ENCODE results near the gene JAKMIP1. TPM values are rescaled to one million over a fixed set of nuclear protein-coding genes. Genes with fewer than 3 reads are reported as not detected.

JAKMIP1 gene
- polyA plus RNA-seq, 3 donors from 2014 or later, result 1.2 to 7.9 (median 6.5) TPM

DNA sequence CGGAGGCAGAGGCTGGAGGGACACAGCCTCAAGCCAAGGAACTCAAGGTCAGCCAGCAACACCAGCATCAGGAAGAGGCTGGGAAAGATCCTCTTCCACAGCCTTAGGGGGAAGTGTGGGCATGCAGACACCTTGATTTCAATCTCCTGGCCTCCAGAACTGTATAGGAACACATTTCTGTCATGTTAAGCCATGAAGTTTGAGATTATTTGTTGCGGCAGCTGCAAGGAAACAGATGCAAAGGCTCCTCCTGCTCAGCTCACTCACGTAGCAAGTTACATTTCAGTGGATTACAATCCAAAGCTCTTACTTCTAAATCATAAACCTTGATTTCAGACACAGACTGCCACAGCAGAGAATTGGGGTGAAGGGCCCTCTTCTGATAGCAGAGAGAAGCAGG, 113.5 kb downstream of the JAKMIP1 start:
- no peak overlapping the region for H3K27ac Mint-ChIP-seq
- H3K4me3 Mint-ChIP-seq, result no peak overlapping the region
- H3K27me3 Mint-ChIP-seq (ENCODE audit: low read depth in 3 of 3), result peaks cover 0 to 1% (median under 1%) of the 10 kb centered on the region in 3 donors
- H3K9me3 Mint-ChIP-seq, result no peaks in the 10 kb centered on the region
- peaks cover under 1 to 17% (median 3%) of the 10 kb centered on the region in 3 donors for H3K36me3 Mint-ChIP-seq
- H3K4me1 Mint-ChIP-seq, result peaks cover 10 to 16% of the 10 kb centered on the region in 2 donors
- no peak for DNase-seq

DNA sequence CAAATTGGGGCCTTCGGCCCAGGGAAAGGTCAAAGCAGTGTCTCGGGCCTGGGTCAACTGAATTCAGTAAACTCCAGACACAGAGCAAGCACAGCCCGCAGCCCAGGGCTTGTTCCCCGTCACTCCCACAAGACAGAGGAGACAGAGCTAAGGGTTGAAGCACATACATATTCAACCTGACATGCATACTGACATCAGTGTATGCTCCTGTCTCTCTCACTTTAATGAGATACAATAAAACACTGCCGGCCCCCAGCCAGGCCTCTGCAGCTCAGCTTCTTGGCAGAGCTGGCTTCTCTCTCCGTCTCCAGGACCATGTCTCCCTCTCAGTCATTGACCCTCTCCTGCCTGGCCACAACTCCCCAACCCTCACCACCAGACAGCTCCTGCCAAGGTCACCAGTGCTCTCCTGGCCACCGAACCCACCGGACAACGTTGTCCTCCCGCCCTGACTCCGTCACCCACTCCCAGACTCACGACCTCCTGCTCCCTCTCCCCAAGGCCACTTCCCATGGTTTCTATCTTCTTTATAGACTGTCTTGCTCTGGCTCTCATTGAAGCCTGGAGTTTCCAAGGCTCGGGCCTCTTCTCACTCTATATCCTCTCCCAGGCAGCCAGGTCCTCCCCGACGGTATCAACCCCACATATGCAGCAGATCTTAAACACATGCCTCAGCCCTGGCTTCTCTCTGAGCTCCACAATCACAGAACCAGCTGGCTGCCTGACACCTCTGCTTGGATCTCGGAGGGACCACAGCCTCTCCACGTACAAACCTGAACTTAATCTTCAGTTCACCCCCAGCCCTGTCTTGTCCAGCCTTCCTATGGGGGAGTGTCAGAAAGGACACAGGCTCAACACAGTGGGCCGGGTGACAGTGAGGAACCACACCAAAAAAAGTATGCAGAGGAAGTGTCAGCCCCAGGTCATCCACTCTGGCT, 114.4 kb downstream of the JAKMIP1 start:
- Mint-ChIP-seq H3K4me3 (no peak overlapping the region), H3K4me1 (peaks cover 3 to 7% of the 10 kb centered on the region in 2 donors), H3K27ac (peak overlapping the region in 1 of 6 donors; percentile 0), H3K36me3 (peaks cover 5 to 21% (median 6%) of the 10 kb centered on the region in 3 donors), H3K9me3 (no peaks in the 10 kb centered on the region), H3K27me3 (ENCODE audit: low read depth in 3 of 3) (peaks cover 0 to 1% (median 0%) of the 10 kb centered on the region in 3 donors)
- no peak for DNase-seq

DNA sequence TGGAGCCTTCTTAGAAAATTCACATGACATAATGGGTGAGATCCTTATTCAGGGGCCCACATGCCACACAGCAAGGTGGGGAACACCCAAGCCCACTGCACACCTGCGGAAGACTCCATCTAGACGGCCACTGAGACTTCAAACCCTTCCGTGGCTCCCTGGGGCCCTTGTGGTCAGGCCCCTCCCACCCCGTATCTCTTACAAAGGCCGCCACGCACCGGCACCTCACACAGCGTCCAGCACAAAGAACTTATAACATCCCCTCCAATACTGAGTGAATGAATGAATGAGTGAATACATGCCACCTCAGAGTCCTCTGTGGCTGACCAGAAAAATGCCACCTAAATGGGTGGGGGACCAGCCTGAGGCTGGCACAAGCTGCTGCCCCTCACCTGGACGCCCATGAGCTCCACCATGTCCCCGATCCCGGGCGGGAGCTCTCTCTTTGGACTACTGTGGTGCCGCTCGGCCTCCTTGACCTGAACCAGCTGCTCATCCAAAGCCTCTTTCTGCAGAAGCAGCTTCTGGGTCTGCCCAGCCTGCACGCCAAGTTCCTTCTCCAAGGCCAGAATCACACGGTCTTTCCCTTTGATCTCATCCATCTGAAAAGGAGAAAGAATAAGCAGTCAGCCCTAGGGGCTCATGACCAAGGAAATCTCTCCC, 115.2 kb downstream of the JAKMIP1 start:
- peaks cover 5 to 26% (median 8%) of the 10 kb centered on the region in 3 donors for H3K36me3 Mint-ChIP-seq
- H3K27ac Mint-ChIP-seq, result no peak overlapping the region
- no peak for DNase-seq
- peaks cover 0 to 1% (median under 1%) of the 10 kb centered on the region in 3 donors for H3K27me3 Mint-ChIP-seq (ENCODE audit: low read depth in 3 of 3)
- no peaks in the 10 kb centered on the region for H3K9me3 Mint-ChIP-seq
- no peaks in the 10 kb centered on the region for H3K4me1 Mint-ChIP-seq
- no peak overlapping the region for H3K4me3 Mint-ChIP-seq

DNA sequence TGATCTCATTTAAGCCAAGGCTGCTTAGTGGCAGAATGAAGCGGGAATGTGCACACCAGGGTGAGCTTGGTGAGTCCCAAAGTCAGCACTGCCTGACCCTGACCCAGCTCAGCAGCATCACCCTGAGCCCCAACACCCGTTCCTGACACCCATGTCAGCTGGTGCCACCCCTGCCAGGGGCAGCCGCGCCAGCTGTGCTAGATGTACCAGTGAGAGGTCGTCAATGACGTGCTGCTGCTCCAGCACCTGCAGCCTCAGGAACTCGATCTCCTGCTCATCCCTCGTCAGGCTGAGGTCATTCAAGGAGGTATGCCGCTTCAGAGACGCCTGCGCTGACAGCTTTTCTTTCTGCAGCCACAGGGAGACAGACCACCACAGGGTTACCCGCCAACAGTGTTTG, 120.4 kb downstream of the JAKMIP1 start:
- peaks cover 0 to 2% (median 1%) of the 10 kb centered on the region in 3 donors for H3K27me3 Mint-ChIP-seq (ENCODE audit: low read depth in 3 of 3)
- DNase-seq, result no peak
- H3K27ac Mint-ChIP-seq, result no peak overlapping the region
- no peaks in the 10 kb centered on the region for H3K9me3 Mint-ChIP-seq
- H3K36me3 Mint-ChIP-seq, result peaks cover 5 to 34% (median 8%) of the 10 kb centered on the region in 3 donors
- H3K4me3 Mint-ChIP-seq, result no peak overlapping the region
- no peaks in the 10 kb centered on the region for H3K4me1 Mint-ChIP-seq

DNA sequence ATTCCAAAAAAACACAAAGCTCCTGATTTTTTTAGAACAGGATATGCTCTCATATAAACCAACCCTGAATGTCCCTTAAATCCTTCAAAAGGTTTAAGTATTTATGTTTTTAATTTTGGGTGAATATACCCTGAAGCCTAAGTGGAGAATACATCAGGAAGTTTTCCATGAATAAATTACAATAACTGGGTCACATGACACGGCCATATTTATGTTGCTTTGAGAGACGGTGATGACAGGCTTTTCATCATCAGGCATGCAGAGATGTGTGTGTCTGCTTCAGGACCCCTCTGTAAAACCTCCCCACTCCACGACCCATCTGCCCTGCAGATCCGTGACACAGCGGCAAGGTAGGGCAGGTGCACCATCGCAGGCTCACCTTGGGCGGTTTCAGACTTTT, 121.8 kb downstream of the JAKMIP1 start:
- no peak overlapping the region for H3K4me3 Mint-ChIP-seq
- no peaks in the 10 kb centered on the region for H3K9me3 Mint-ChIP-seq
- no peak overlapping the region for H3K27ac Mint-ChIP-seq
- no peaks in the 10 kb centered on the region for H3K4me1 Mint-ChIP-seq
- DNase-seq, result no peak
- peaks cover 5 to 29% (median 5%) of the 10 kb centered on the region in 3 donors for H3K36me3 Mint-ChIP-seq
- peaks cover 0 to 4% (median 1%) of the 10 kb centered on the region in 3 donors for H3K27me3 Mint-ChIP-seq (ENCODE audit: low read depth in 3 of 3)

DNA sequence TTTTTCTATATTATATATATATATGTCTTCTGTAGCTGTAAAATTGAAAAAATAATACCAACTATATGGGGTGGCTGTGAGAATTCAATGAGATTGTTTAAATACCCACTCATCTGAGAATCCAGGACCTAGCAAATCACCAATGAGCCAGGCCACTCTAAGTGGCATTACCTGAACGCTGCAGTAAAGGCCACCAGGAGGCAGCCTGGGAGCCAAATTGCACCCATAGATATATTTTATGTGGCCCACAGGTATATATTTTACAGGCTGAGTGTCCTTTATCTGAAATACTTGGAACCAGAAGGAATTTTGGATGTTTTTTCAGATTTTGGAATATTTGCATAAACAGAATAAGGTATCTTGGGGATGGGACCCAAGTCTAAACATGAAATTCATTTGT, 124.0 kb downstream of the JAKMIP1 start:
- H3K36me3 Mint-ChIP-seq, result peaks cover 0 to 18% (median 5%) of the 10 kb centered on the region in 3 donors
- H3K9me3 Mint-ChIP-seq, result no peaks in the 10 kb centered on the region
- H3K4me3 Mint-ChIP-seq, result no peak overlapping the region
- H3K4me1 Mint-ChIP-seq, result no peaks in the 10 kb centered on the region
- no peak for DNase-seq
- H3K27ac Mint-ChIP-seq, result no peak overlapping the region
- peaks cover 0 to 6% (median 0%) of the 10 kb centered on the region in 3 donors for H3K27me3 Mint-ChIP-seq (ENCODE audit: low read depth in 3 of 3)

DNA sequence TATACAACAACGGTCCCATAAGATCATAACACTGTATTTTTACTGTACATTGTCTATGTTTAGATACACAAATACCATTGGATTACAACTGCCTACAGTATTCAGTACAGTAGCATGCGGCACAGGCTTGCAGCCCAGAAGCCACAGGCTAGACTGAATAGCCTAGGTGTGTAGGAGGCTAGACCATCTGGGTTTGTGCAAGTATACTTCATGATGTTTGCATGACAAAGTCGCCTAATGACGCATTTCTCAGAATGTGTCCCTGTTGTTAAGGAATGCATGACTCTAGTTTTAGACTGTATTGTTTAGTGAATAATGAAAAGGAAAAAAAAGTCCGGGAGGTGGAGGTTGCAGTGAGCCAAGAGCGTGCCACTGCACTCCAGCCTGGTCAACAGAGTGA, 125.6 kb downstream of the JAKMIP1 start:
- no peak for DNase-seq
- Mint-ChIP-seq H3K27me3 (ENCODE audit: low read depth in 3 of 3) (peaks cover 0 to 3% (median 0%) of the 10 kb centered on the region in 3 donors), H3K27ac (no peak overlapping the region), H3K9me3 (no peaks in the 10 kb centered on the region), H3K4me1 (no peaks in the 10 kb centered on the region), H3K36me3 (peaks cover 0 to 12% (median 0%) of the 10 kb centered on the region in 3 donors), H3K4me3 (no peak overlapping the region)

DNA sequence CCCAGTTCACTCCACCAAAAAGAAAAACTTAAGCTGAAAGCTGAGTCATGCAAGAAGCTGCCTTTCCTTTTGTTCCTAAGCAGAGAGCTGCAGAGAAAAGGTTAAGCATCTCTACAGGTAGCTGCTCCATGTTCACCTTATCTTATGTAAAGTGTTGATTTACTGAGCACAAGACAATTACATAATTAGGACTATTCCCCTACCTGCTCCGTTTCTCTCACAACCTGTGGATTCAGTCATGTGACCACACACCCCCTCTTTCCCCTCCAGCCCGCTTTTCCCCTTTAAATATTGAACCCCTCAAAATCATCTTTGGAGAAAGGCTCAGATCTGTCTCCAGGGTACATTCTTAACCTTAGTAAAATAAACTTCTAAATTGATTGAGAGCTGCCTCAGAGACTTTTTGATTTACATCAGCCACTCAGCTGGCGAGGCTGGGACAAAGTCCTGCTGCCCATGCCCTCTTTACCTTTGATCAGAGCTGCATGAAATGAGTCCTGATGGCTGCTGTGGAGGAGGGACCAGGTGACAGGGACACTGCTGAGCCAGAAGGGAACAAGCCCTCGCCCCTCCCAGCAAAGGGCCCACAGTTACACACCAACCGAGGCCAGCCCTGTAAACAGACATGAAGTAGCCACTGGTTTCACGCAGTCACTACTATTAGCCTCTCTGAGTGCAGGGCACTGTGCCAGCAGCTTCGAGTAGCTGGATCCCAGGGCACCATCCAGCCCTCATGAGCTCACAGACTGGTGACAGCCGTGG, 128.2 kb downstream of the JAKMIP1 start:
- no peaks in the 10 kb centered on the region for H3K4me1 Mint-ChIP-seq

DNA sequence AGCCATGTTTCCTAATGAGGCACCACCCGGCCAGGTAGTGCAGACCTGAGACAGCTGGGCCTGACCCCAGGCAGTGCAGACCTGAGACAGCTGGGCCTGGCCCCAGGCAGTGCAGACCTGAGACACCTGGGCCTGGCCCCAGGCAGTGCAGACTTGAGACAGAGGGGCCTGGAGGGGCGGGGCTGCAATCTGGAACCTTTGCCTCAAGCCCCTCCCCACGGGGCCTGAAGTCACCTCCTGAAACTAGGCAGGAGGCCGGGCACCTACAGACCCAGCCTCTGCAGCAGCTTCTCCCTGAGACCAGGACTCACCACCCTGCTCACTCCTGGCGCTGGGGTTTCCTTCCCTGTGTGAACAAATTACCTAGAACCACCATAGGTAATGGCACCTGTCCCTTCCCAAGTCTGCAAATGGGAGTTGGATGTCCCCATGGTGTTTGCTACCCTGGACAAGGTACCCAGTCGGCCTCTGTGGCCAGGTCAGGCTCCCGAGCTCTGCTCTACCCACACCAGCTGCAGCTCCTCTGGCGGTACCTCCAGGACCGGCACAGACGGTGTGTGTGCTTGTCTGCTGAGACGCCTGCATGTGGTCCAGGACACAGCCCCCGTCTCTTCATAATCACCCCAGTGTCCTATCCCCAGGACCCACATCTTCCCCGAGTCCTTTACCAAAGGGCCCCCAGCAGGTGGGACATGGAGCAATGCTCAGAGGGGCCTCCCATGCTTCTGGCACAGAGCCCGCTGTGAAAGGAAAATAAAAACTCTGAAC, 129.0 kb downstream of the JAKMIP1 start:
- Mint-ChIP-seq H3K27ac (no peak overlapping the region), H3K36me3 (peaks cover 0 to 3% (median 0%) of the 10 kb centered on the region in 3 donors)

More for the DNA sequence above, 128.2 kb downstream of the JAKMIP1 start:
- Mint-ChIP-seq H3K27me3 (ENCODE audit: low read depth in 3 of 3) (peaks cover 0 to 3% (median 0%) of the 10 kb centered on the region in 3 donors), H3K9me3 (no peaks in the 10 kb centered on the region), H3K27ac (no peak overlapping the region), H3K36me3 (peaks cover 0 to 3% (median 0%) of the 10 kb centered on the region in 3 donors), H3K4me3 (no peak overlapping the region)
- no peak for DNase-seq

DNA sequence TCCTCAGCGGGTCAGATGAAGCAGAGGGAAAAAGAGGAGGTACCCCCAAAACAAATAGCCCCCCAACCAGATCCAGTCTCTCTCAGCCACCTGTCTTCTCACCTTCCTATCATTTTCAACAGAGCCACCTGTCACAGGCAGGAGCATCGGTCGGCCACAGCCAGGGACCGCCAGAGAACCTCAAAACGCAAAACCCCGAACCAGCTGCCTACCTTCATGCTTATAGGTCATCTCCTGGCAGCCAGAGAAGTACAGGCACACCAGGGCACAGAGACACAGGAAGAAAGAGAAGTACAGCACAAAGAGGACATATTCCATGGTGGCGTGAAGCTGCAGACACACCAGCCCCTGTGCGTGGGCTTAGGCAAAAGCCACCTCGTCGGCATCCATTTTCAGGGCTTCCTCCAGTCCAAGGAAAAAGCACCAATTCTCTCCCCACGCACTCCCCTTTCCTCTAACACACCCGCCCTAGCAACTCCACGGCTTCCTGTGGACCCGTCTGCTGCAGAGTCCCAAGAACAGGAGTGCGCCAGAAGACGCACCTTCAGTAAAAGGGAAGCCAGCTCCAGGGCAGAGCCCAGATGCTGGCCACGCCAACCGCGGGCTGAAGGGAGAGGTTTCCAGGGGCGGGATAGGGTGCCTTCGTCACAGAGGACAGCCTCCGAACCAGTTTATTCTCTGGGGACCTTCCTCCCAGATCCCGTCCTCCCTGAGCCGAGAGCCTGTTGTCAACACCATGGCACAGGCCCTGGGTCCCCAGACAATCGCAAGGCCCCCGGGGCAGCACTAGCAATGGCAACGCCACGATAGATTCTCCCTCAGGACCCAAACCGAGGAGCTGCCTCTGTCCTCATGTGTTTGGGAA, 130.3 kb downstream of the JAKMIP1 start:
- H3K27ac Mint-ChIP-seq, result no peak overlapping the region
- H3K4me1 Mint-ChIP-seq, result no peaks in the 10 kb centered on the region
- peaks cover 0 to 3% (median 0%) of the 10 kb centered on the region in 3 donors for H3K36me3 Mint-ChIP-seq
- no peaks in the 10 kb centered on the region for H3K9me3 Mint-ChIP-seq
- H3K4me3 Mint-ChIP-seq, result no peak overlapping the region
- no peak for DNase-seq
- peaks cover 0 to 3% (median 0%) of the 10 kb centered on the region in 3 donors for H3K27me3 Mint-ChIP-seq (ENCODE audit: low read depth in 3 of 3)

More for the DNA sequence above, 129.0 kb downstream of the JAKMIP1 start:
- DNase-seq, result no peak
- H3K27me3 Mint-ChIP-seq (ENCODE audit: low read depth in 3 of 3), result peaks cover 0 to 3% (median 0%) of the 10 kb centered on the region in 3 donors
- H3K4me1 Mint-ChIP-seq, result no peaks in the 10 kb centered on the region
- no peaks in the 10 kb centered on the region for H3K9me3 Mint-ChIP-seq
- no peak overlapping the region for H3K4me3 Mint-ChIP-seq

DNA sequence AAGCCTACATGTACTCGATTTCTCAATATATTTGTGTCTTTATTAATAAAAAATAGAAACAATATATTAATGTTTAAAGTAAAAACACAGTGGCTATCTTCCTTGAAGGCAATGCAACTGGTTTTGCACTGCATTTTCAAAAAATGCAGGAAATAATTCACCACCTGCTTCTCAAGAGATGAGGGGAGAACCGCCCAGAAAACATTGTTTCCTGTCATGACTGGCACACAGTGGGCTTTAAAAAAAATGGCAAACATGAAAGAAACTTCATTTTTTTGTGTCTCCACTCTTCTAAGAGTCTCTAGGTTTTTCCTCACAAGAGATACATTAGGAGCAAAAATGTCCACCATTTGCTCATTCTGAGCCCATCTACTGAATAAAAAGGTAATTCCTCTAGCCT, 131.4 kb downstream of the JAKMIP1 start:
- no peak overlapping the region for H3K27ac Mint-ChIP-seq
- H3K27me3 Mint-ChIP-seq (ENCODE audit: low read depth in 3 of 3), result peaks cover 0 to 2% (median 0%) of the 10 kb centered on the region in 3 donors
- no peak overlapping the region for H3K4me3 Mint-ChIP-seq
- no peak for DNase-seq
- H3K36me3 Mint-ChIP-seq, result peaks cover 0 to 4% (median 3%) of the 10 kb centered on the region in 3 donors
- no peaks in the 10 kb centered on the region for H3K4me1 Mint-ChIP-seq
- H3K9me3 Mint-ChIP-seq, result no peaks in the 10 kb centered on the region

DNA sequence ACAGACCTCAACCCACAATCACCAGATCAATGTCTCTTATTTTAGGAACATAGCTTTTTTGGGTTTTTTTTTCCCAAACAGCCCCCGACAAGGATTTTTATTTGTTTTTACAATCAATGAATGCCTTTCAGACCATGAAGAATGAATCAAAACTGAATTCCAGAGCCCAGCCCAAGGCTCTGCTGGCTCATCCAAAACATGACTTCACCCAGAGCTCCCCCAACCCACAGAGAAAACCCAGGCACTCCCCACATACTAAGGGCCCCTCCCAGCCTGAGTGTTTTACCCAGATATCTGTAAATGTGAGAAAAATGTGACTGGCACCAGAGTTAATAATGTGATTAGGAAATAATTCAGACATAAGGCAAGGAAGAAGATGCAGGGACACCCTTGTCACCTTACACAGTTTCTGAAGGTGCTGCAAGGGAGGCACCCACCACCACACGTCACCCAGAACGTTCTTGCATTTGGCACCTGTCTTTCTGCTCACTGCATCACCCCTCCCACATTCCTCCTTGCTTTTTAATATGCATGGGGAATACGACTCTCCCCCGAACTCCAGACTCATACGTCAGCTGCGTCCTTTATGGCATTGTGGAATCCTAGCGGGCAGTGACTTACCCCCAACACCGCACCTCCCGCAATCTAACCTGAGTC, 134.3 kb downstream of the JAKMIP1 start:
- Mint-ChIP-seq H3K36me3 (peaks cover 3 to 8% (median 6%) of the 10 kb centered on the region in 3 donors), H3K27ac (peak overlapping the region in 1 of 6 donors; percentile 37), H3K4me1 (no peaks in the 10 kb centered on the region), H3K27me3 (ENCODE audit: low read depth in 3 of 3) (no peaks in the 10 kb centered on the region), H3K4me3 (no peak overlapping the region), H3K9me3 (peaks cover 0 to 2% (median 0%) of the 10 kb centered on the region in 6 donors)
- DNase-seq, result no peak
